GM21526 (cell line): ENCODE measurements around the gene SLC39A10.
"Not testable (repeated sequence)": the region's sequence is repeated elsewhere in the genome, so short reads cannot be mapped to it uniquely, and the experiment has no call there.

Experiments
- ATAC-seq: cut with Tn5 transposase; IDR thresholded peaks from one replicate; pipeline ENCODE4 v1.9.1; 2021; ENCODE audit warnings: moderate library complexity; ENCODE audit not compliant: unreplicated experiment, low FRiP score

SLC39A10 gene

GRCh38 chr2:195656859-195657633, at the start of gene SLC39A10:
SLC39A10 (plus strand) TSS chr2:195657226; CDS start chr2:195680043, 22,817 bp downstream.
- peak; percentile 72 for ATAC-seq

- ATAC-seq: no peak
Measured at GRCh38 chr2:195608768-195609454, 48.1 kb upstream of the SLC39A10 start.

GRCh38 chr2:195610717-195611116, 46.3 kb upstream of the SLC39A10 start:
- ATAC-seq: no peak

GRCh38 chr2:195612611-195613495, 44.2 kb upstream of the SLC39A10 start:
- ATAC-seq: no peak

GRCh38 chr2:195613922-195614321, 43.1 kb upstream of the SLC39A10 start:
- ATAC-seq: no peak

GRCh38 chr2:195619590-195619989, 37.4 kb upstream of the SLC39A10 start:
- no peak for ATAC-seq

GRCh38 chr2:195620501-195620900, 36.5 kb upstream of the SLC39A10 start:
- no peak for ATAC-seq

- no peak for ATAC-seq
Measured at GRCh38 chr2:195622966-195623365, 34.1 kb upstream of the SLC39A10 start.

GRCh38 chr2:195626507-195626906, 30.5 kb upstream of the SLC39A10 start:
- no peak for ATAC-seq

GRCh38 chr2:195628666-195629065, 28.4 kb upstream of the SLC39A10 start:
- ATAC-seq: no peak

GRCh38 chr2:195632856-195633572, 24.0 kb upstream of the SLC39A10 start:
- no peak for ATAC-seq

- ATAC-seq: no peak
Measured at GRCh38 chr2:195633573-195633870, 23.5 kb upstream of the SLC39A10 start.

GRCh38 chr2:195633974-195634373, 23.1 kb upstream of the SLC39A10 start:
- no peak for ATAC-seq

- ATAC-seq: no peak
Measured at GRCh38 chr2:195636890-195637289, 20.1 kb upstream of the SLC39A10 start.

- no peak for ATAC-seq
Measured at GRCh38 chr2:195638750-195639149, 18.3 kb upstream of the SLC39A10 start.

- ATAC-seq: no peak
Measured at GRCh38 chr2:195639238-195639858, 17.7 kb upstream of the SLC39A10 start.

GRCh38 chr2:195639959-195640358, 17.1 kb upstream of the SLC39A10 start:
- no peak for ATAC-seq

- no peak for ATAC-seq
Measured at GRCh38 chr2:195642027-195642678, 14.9 kb upstream of the SLC39A10 start.

- ATAC-seq: no peak
Measured at GRCh38 chr2:195642679-195643068, 14.4 kb upstream of the SLC39A10 start.

GRCh38 chr2:195644708-195645107, 12.3 kb upstream of the SLC39A10 start:
- not testable (repeated sequence) for ATAC-seq
